ENCODE results near the gene FARSA.
"Not testable (repeated sequence)": the region's sequence is repeated elsewhere in the genome, so short reads cannot be mapped to it uniquely, and the experiment has no call there.

The FARSA gene

GRCh38 chr19:12953799-12954611, 20.5 kb upstream of the FARSA start:
- no peak for DNase-seq (ENCODE audit: low read depth, low spot score)

- DNase-seq (ENCODE audit: low read depth, low spot score): no peak
Measured at GRCh38 chr19:12953138-12953798, 19.8 kb upstream of the FARSA start.

- no peak for DNase-seq (ENCODE audit: low read depth, low spot score)
Measured at GRCh38 chr19:12952488-12953137, 19.1 kb upstream of the FARSA start.

GRCh38 chr19:12952050-12952449, 18.5 kb upstream of the FARSA start:
- DNase-seq (ENCODE audit: low read depth, low spot score): not testable (repeated sequence)

- DNase-seq (ENCODE audit: low read depth, low spot score): no peak
Measured at GRCh38 chr19:12949363-12950283, 16.1 kb upstream of the FARSA start.

GRCh38 chr19:12948612-12949362, 15.3 kb upstream of the FARSA start:
- no peak for DNase-seq (ENCODE audit: low read depth, low spot score)

- no peak for DNase-seq (ENCODE audit: low read depth, low spot score)
Measured at GRCh38 chr19:12947702-12948611, 14.4 kb upstream of the FARSA start.

- no peak for DNase-seq (ENCODE audit: low read depth, low spot score)
Measured at GRCh38 chr19:12946731-12947496, 13.4 kb upstream of the FARSA start.

- DNase-seq (ENCODE audit: low read depth, low spot score): no peak
Measured at GRCh38 chr19:12946092-12946721, 12.7 kb upstream of the FARSA start.

GRCh38 chr19:12945479-12946091, 12.1 kb upstream of the FARSA start, which contains the start of gene RAD23A:
TSS of gene RAD23A (plus strand) at chr19:12945862. CDS start at chr19:12945949, 87 bp downstream.
- DNase-seq (ENCODE audit: low read depth, low spot score): peak; percentile 95

- DNase-seq (ENCODE audit: low read depth, low spot score): no peak
Measured at GRCh38 chr19:12944104-12944674, 10.7 kb upstream of the FARSA start.

- no peak for DNase-seq (ENCODE audit: low read depth, low spot score)
Measured at GRCh38 chr19:12943437-12944044, 10.0 kb upstream of the FARSA start.

- DNase-seq (ENCODE audit: low read depth, low spot score): no peak
Measured at GRCh38 chr19:12940897-12941296, 7.4 kb upstream of the FARSA start.

- DNase-seq (ENCODE audit: low read depth, low spot score): no peak
Measured at GRCh38 chr19:12939975-12940423, 6.5 kb upstream of the FARSA start.

GRCh38 chr19:12938779-12939601, 5.5 kb upstream of the FARSA start:
- DNase-seq (ENCODE audit: low read depth, low spot score): no peak

All from activated CD4-positive, CD25-positive, alpha-beta regulatory T cell treated with anti-CD3 and anti-CD28 coated beads, Interleukin-2, amount 50 U/mL, for 16 hours (primary cell).